ENCODE measurements around the gene CLCN3.
"Not testable (repeated sequence)": the region's sequence is repeated elsewhere in the genome, so short reads cannot be mapped to it uniquely, and the experiment has no call there.

The CLCN3 gene

DNA sequence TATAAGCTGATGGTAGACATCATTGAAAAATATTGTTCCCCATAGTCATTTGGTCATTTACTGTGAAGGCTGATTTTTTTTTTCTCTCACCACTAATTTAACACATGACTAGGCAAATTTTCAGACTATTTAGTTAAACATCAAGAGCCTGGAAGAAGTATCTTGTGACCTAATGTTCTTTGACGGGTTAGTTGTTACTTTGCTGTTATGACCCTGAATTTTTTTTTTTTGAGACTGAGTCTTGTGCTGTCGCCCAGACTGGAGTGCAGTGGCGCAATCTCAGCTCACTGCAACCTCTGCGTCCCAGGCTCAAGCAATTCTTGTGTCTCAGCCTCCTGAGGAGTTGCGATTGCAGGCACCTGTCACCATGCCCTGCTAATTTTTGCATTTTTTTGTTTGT is 70.4 kb downstream of the CLCN3 start:
- DNase-seq (ENCODE audit: low read depth in 2 of 2, low spot score in 1 of 2) = no peak

DNA sequence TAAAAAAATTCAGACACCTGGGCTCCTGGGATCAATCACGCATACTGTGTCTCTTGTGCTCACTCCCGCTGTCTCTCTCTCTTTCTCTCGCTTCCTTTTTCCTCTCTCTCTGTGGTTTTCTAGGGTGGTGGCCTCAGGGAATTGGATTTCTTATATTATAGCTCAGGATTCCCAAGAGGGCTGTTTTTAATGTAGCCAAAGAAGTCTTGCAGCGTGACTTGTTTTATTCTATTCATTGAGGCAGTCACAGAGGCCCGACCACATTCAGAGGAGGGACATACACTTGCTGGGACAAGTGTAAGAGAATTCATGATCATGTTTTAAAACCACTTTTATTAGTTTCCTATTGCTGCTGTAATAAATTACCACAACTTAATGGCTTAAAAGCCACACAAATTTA is 78.0 kb downstream of the CLCN3 start:
- no peak for DNase-seq (ENCODE audit: low read depth in 2 of 2, low spot score in 1 of 2)

DNA sequence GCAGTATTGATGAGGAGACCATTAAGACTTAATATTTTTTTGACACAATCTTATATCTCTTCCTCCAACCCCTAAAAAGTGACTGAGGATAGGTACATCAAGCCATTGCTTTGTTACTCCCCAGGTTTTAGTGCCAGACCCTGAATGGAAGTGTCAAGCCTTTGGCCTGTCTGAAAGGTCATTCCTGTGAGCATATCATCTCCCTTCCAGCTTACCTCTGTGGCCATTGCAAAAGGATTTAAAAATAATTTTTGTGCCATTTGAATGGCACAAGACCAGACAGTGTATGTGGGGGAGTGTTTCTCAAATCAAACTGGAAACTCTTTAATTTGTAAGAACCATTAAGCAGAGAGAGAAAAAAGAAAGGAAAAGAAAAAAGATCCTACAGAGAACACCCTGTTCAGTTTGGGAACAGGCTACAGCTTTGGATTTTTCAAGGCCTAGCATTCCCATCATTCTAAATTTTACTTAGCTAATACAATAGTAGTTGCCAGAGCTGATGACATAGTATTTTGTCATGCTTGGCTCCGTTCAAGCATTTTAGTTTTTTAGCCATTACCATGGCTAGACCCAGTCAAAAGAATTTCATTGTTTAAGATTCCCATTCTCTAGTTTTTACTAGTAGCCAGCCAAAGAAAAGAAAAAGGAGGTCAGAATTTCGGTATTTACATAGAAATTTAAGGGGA is 87.7 kb downstream of the CLCN3 start:
- no peak for DNase-seq (ENCODE audit: low read depth in 2 of 2, low spot score in 1 of 2)

- DNase-seq (ENCODE audit: low read depth in 2 of 2, low spot score in 1 of 2) = no peak
These were observed 95.4 kb downstream of the CLCN3 start for GRCh38 chr4:169715826-169716225.

DNA sequence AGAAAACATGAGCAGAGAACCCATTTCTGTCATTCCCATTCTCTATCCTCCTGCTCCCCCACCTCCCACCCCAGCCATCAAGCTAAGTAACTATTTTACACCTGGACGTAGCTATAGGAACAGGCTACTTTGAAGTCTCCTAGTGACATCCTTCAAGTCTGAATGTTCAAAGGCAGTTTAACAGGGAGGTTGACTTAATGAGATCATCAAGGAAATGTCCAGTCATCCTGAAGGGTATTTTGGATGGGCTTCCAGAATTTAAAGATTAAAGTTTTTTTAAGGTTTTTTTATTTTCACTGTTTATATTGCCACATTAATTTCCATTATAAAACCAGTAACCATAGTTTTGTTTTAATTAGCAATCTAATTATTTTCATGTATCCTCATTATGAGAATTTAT is 96.3 kb downstream of the CLCN3 start:
- no peak for DNase-seq (ENCODE audit: low read depth in 2 of 2, low spot score in 1 of 2)

DNA sequence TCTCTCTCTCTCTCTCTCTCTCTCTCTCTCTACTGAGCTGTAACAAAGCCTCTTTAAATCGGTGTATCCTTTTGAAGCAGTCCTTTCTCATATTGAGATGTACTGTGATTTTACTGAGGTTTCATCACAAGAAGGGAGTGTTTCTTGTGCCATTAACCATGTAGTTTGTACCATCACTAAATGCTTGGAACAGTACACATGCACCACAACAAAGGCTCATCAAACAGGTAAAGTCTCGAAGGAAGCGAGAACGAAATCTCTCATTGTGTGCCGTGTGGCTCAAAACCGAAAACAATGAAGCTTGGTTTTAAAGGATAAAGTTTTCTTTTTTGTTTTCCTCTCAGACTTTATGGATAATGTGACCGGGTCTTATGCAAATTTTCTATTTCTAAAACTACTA is 100.2 kb downstream of the CLCN3 start:
- DNase-seq (ENCODE audit: low read depth in 2 of 2, low spot score in 1 of 2) = no peak

DNA sequence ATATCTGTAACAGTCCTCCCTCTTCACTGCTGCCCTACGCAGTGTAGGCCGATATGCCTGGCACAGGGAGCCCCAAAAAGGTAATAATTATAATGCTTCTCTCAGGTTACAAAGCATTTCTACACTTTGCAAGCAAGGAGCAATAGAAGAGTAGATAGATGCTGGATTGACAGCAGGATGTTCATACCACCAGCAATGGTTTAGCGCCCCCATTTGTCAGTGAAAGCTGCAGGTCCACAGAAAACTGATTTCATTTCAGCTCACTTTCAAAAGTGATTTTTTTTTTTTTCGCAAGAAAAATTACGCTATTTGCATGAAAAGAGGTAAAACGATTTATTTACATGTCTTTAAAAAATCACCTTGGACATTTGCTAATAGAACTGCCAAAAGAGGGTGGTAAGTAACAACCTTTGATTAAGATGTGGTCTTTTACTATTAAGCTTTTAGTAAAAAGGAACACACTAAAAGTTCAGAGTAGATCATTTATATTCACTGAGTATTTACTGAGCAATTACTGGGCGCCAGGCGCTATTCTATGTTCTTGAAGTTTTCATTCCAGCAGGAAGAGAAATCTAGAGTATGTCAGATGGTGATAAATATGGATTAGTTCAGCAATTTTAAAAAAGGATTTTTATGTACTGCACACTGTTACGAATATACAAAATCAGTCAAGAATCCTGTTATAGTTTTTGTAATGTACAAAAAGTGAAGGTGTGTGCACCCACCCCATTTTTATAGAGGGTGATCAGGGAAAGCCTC is 103.0 kb downstream of the CLCN3 start:
- no peak for DNase-seq (ENCODE audit: low read depth in 2 of 2, low spot score in 1 of 2)

- no peak for DNase-seq (ENCODE audit: low read depth in 2 of 2, low spot score in 1 of 2)
These were observed 103.9 kb downstream of the CLCN3 start for GRCh38 chr4:169724260-169724659.

- no peak for DNase-seq (ENCODE audit: low read depth in 2 of 2, low spot score in 1 of 2)
These were observed 107.2 kb downstream of the CLCN3 start for GRCh38 chr4:169727616-169728015.

DNA sequence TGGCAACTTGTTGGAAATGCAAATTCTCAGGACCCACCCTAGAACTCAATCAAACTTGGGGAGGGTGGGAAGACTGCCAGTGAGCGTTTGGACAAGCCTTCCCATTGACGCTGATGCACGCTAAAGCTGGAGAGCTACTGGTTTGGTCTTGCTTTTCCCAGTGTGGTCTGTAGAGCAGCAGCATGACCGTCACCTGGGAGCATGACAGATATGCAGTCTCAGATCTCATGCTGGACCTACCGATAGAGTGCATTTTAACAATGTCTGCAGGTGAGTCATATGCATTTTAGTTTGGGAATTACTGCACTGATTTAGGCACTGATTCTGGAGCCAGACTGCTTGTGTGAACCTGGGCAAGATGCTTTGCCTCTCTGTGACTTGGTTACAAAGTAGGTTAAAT is 110.2 kb downstream of the CLCN3 start:
- no peak for DNase-seq (ENCODE audit: low read depth in 2 of 2, low spot score in 1 of 2)

- not testable (repeated sequence) for DNase-seq (ENCODE audit: low read depth in 2 of 2, low spot score in 1 of 2)
These were observed 118.2 kb downstream of the CLCN3 start for GRCh38 chr4:169738604-169739003.

GRCh38 chr4:169741569-169741968 is 121.2 kb downstream of the CLCN3 start:
- DNase-seq (ENCODE audit: low read depth in 2 of 2, low spot score in 1 of 2) = no peak

DNA sequence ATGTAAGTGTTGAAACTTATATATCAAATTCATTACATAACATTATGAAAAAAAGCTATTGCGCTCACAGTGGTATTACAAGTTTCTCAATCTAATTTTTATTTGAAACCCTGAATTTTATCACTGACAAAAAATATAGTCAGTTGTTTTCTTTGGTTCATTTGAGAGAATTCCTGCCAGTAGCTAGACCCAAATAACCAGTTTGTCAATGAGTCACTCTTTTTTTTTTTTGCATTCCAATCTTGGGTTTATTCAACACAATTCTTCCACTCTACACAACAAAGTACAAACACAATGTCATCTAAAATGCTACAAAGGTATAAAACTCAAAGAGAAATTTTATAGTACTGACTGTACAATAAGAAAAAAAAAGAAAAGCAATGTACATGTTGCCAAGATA is 124.2 kb downstream of the CLCN3 start:
- no peak for DNase-seq (ENCODE audit: low read depth in 2 of 2, low spot score in 1 of 2)

DNA sequence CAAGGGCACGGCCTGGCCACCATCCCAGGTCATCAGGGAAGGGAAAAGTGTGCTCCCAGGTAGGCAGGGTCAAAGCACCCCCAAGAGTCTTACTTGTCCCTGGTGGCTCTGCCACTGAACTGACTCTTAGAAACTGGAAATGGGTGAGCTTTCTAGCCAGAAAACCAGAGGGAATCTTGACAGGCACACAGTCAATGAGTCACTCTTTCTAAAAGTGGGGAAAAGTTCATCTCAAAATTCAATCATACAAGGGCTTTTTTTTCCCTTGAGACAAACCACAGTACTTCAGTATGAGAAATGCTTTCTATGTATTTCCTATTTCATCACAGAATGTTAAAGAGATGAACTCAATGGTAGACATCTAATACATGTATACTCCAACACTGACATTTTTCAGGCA is 124.9 kb downstream of the CLCN3 start:
- no peak for DNase-seq (ENCODE audit: low read depth in 2 of 2, low spot score in 1 of 2)

DNA sequence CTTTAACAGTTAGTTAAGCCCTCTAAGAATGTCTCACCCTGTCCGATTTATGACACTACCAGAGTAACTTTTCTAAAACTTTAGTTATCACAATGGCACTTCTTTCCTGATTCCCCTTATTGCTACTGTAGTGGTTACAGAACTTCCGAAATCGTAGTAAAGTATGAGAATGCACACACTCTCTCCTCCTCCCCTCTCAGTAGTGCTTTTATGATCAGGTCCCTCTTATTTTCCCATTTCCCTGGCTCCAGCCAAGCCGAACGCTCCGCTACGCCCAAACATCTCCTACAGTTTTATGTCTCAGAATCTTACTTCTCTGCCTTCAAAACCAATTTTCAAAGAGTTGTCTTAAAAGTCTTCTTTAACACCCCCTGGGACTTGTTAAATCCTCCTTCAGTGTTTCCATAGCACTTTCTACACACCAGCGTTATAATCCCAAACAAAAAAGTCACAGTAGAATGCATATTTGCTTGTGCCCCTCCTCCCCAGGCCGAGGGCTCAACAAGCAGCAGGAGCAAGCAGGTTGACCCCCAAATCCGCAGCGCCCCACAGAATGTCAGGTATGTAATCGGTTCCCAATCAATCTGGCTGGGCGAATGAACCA is 136.7 kb downstream of the CLCN3 start:
- DNase-seq (ENCODE audit: low read depth in 2 of 2, low spot score in 1 of 2) = no peak

- peak; percentile 86 to 87 for DNase-seq (ENCODE audit: low read depth in 2 of 2, low spot score in 1 of 2)
These were observed 137.3 kb downstream of the CLCN3 start, which contains the start of gene HPF1 for GRCh38 chr4:169757575-169758184. Gene HPF1, minus strand, starts transcription at chr4:169757944. Its CDS starts 67 bp downstream, at chr4:169757877.

- DNase-seq (ENCODE audit: low read depth in 2 of 2, low spot score in 1 of 2) = no peak
These were observed 138.1 kb downstream of the CLCN3 start for GRCh38 chr4:169758401-169758962.

GRCh38 chr4:169761846-169762245 is 141.5 kb downstream of the CLCN3 start:
- DNase-seq (ENCODE audit: low read depth in 2 of 2, low spot score in 1 of 2) = no peak

DNA sequence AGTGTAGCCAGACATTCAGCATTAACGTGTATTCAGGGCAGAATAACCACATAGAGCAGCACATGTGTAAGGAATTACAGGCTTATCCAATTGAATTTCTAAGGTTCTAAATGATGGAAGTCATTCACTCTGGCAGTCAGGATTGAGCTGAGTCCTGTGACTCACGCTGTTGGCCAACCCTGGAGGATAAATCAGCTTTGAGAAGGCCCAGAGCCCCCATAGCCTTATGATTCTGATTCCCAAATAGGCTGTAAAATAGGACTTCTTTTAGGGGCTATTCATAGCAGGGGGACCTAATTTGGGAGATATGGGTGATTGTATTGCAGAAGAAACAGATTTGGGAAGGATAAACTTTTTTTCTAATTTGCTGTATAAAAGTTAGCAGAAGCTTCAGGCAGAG is 145.5 kb downstream of the CLCN3 start:
- no peak for DNase-seq (ENCODE audit: low read depth in 2 of 2, low spot score in 1 of 2)

GRCh38 chr4:169766741-169767140 is 146.4 kb downstream of the CLCN3 start:
- no peak for DNase-seq (ENCODE audit: low read depth in 2 of 2, low spot score in 1 of 2)

- no peak for DNase-seq (ENCODE audit: low read depth in 2 of 2, low spot score in 1 of 2)
These were observed 148.0 kb downstream of the CLCN3 start for GRCh38 chr4:169768385-169768784.

DNA sequence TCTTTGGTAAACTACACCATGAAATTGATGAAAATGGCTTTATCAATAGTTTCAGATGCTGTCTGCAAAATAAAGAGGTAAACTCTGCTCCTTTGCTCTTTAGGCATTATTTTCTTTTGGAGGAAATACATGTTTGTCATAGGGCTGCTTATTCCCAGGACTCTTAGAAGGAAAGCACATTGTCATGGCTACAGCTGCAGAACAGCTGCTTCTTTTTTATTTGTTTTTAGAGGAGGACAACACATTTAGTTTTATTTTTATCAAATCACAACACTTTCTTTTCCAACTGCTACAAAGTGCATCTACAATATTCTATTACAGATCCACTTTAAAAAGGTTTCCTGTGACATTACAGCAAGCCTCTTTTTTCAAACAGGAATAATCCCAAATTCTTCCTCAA is 150.0 kb downstream of the CLCN3 start:
- no peak for DNase-seq (ENCODE audit: low read depth in 2 of 2, low spot score in 1 of 2)

Data from stimulated activated CD8-positive, alpha-beta memory T cell treated with anti-CD3 and anti-CD28 coated beads, Interleukin-4, amount 100 ng/mL, for 4 hours (primary cell).